Loucy (cell line): Measurements from ENCODE around the gene TMEM147.

Experiments
- EZH2phosphoT487 ChIP-seq: fragments of 200-600 bp; IDR thresholded peaks from 2 replicates; pipeline ENCODE4 v1.6.1; 2018; ENCODE audit warnings: antibody characterized with exemption, mild to moderate bottlenecking, moderate library complexity, borderline replicate concordance
- TF ChIP-seq, protein P1 (sequence below): fragments of 200-600 bp; sonication (generic); conservative IDR thresholded peaks from 2 replicates; pipeline ENCODE4 v1.5.1; 2014; ENCODE audit warnings: mild to moderate bottlenecking, antibody characterized with exemption, low read length

DNA sequence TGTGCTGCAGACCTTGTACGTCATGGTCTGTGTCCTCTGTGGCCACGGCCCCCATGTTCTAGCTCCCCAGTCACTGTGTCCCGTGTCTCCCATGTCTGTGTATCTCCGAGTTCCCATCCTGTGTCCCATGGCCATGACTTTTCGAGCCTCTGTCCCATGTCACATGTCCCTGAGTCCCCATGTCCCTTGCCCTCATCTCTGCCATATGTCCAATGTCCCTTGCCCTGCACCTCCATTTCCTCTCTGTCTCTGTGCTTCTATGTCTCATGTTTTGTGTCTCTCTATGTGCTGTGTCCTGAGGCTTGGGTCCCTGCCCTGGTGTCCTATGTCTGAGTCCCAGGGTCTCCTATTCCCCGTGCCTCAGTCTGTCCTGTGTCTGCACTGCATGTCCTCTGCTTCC is 16.0 kb downstream of the TMEM147 start:
- TF ChIP-seq, protein P1, sequence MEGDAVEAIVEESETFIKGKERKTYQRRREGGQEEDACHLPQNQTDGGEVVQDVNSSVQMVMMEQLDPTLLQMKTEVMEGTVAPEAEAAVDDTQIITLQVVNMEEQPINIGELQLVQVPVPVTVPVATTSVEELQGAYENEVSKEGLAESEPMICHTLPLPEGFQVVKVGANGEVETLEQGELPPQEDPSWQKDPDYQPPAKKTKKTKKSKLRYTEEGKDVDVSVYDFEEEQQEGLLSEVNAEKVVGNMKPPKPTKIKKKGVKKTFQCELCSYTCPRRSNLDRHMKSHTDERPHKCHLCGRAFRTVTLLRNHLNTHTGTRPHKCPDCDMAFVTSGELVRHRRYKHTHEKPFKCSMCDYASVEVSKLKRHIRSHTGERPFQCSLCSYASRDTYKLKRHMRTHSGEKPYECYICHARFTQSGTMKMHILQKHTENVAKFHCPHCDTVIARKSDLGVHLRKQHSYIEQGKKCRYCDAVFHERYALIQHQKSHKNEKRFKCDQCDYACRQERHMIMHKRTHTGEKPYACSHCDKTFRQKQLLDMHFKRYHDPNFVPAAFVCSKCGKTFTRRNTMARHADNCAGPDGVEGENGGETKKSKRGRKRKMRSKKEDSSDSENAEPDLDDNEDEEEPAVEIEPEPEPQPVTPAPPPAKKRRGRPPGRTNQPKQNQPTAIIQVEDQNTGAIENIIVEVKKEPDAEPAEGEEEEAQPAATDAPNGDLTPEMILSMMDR: no peak
- no peak for TF ChIP-seq EZH2phosphoT487
